HepG2 (cell line): ENCODE results near the gene TNXB. TPM values are rescaled to one million over a fixed set of nuclear protein-coding genes. Genes with fewer than 3 reads are reported as not detected.

Experiments used
- SP2 ChIP-seq: sonication (generic); formaldehyde crosslinking; IDR thresholded peaks from 2 replicates; pipeline ENCODE4 v1.5.1; 2020; ENCODE audit warnings: mild to moderate bottlenecking, missing genetic modification reagents
- ZBTB14 ChIP-seq: sonication (generic); formaldehyde crosslinking; IDR thresholded peaks from 2 replicates; pipeline ENCODE4 v1.4.0; 2020; ENCODE audit warnings: missing genetic modification reagents
- ZBTB4 ChIP-seq: sonication (generic); formaldehyde crosslinking; IDR thresholded peaks from 2 replicates; pipeline ENCODE4 v1.4.0; 2020; ENCODE audit warnings: missing genetic modification reagents, mild to moderate bottlenecking, borderline replicate concordance
- ZIK1 ChIP-seq: sonication (generic); formaldehyde crosslinking; IDR thresholded peaks from 2 replicates; pipeline ENCODE4 v1.5.0; 2020; ENCODE audit warnings: mild to moderate bottlenecking, low read depth, missing genetic modification reagents, borderline replicate concordance
- ZNF501 ChIP-seq: sonication (generic); formaldehyde crosslinking; IDR thresholded peaks from 2 replicates; pipeline ENCODE4 v1.5.1; 2020; ENCODE audit warnings: mild to moderate bottlenecking, moderate library complexity, missing genetic modification reagents
- ZNF563 ChIP-seq: sonication (generic); formaldehyde crosslinking; IDR thresholded peaks from 2 replicates; pipeline ENCODE4 v1.8.0; 2022; ENCODE audit warnings: mild to moderate bottlenecking, moderate library complexity, missing genetic modification reagents
- ZNF761 ChIP-seq: sonication (generic); formaldehyde crosslinking; conservative IDR thresholded peaks from 2 replicates; pipeline ENCODE4 v1.4.0; 2020; ENCODE audit warnings: mild to moderate bottlenecking, missing genetic modification reagents
- polyA plus RNA-seq, 8 experiments: library from polyadenylated mRNA; depleted of rRNA in 3 of 8; stranded (reverse) in 7 of 8; unstranded in 1 of 8; fragments of >200 nt; fragmentation: Illumina TruSeq in 4 of 8; extraction: Trizol in 4 of 8; gene quantifications; 2 replicates each; pipeline versions ENCODE4 v1.2.1 to v1.2.3, GENCODE V29; 2011 to 2016; ENCODE audit warnings: low read depth in 4 of 8, missing spikeins in 1 of 8, mixed read lengths in 1 of 8; ENCODE audit not compliant: insufficient read depth in 1 of 8
- total RNA-seq, 5 experiments: library from RNA; depleted of rRNA; stranded (reverse); fragments of >200 nt; fragmentation: Illumina TruSeq; extraction: Trizol; gene quantifications; 2 replicates each; pipeline ENCODE4 v1.2.3, GENCODE V29; 2016; ENCODE audit warnings: low read depth in 1 of 5

Gene TNXB
- total and polyA plus RNA-seq, 2 of the 13 experiments (the other 11 are each of a cell fraction or from before 2014, with no cell fraction given): 1.6 to 2.7 TPM

GRCh38 chr6:32153564-32154513, 44.7 kb upstream of the TNXB start, which contains the start of gene PPT2 (continued):
- TF ChIP-seq SP2 (CRISPR knock-in tag) (peak; percentile 68; the same call in 1 of the 2 replicates), ZNF501 (CRISPR knock-in tag) (peak; percentile 80), ZIK1 (CRISPR knock-in tag) (no peak), ZBTB14 (CRISPR knock-in tag) (0 out of 2 replicates have a peak, but pooled peaks have one; percentile 17), ZNF563 (CRISPR knock-in tag) (no peak), ZBTB4 (CRISPR knock-in tag) (no peak; the same call in 1 of the 2 replicates), ZNF761 (no peak; the same call in 1 of the 2 replicates)
